ENCODE data around the gene APOOL.

APOOL gene, protein sequence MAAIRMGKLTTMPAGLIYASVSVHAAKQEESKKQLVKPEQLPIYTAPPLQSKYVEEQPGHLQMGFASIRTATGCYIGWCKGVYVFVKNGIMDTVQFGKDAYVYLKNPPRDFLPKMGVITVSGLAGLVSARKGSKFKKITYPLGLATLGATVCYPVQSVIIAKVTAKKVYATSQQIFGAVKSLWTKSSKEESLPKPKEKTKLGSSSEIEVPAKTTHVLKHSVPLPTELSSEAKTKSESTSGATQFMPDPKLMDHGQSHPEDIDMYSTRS

DNA sequence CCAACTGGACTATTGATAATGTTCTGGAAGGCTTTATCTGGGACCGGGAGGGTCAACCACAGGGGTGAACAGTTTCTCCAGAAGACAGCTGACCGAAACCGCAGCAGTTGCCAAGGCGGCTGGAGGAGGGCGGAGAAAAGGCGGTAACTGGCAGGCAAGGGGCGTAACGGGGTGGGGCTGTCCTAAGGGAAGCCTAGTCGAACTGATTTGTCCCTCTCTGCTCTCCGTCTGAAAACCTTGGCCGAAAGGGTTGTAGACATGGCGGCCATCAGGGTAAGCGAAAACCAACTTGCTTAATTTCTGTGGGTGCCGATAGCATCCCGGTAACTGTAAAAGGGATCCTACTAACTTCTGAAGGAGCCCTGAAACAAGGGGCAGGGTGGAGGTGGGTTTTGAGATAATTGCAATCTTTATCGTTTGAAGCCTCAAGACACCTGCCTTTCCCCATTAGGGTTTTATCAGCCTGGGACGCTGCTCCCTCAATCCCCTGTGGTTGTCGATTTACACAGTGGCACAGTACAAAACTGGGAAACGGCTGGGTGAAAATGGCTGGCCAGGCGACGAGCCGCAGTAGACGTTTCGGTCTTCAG, at the start of gene APOOL:
Gene APOOL (plus strand): TSS at position 223 of the 590 bp plus-strand sequence. CDS start 36 bp downstream, at position 259.
- CTCF ChIA-PET, result no interaction called here
- POLR2A ChIA-PET, result no interaction called here
- no peaks in the 10 kb centered on the region; the same call in 1 of the 2 replicates for H3K9me3 ChIP-seq (ENCODE audit: control insufficient read depth, insufficient read depth, low read depth, low read length)
- H3K27ac ChIP-seq (ENCODE audit: extremely low read depth, low read depth, low read length), result no peak within 1 kb of the TSS; the same call in 1 of the 2 replicates
- H3K4me1 ChIP-seq (ENCODE audit: control insufficient read depth, insufficient read depth, low read length), result no peaks in the 10 kb centered on the region
- H3K4me3 ChIP-seq (ENCODE audit: low read depth, low read length), result peak within 1 kb of the TSS; percentile 56
- H3K36me3 ChIP-seq (ENCODE audit: control insufficient read depth in 2 of 2, insufficient read depth in 1 of 2, low read length in 2 of 2), result no peaks in the 10 kb centered on the region
- peak; percentile 86 for TF ChIP-seq SP3 (tag by site-specific recombination; IDR thresholded peaks at IDR 0.05)
- TF ChIP-seq, protein P1, sequence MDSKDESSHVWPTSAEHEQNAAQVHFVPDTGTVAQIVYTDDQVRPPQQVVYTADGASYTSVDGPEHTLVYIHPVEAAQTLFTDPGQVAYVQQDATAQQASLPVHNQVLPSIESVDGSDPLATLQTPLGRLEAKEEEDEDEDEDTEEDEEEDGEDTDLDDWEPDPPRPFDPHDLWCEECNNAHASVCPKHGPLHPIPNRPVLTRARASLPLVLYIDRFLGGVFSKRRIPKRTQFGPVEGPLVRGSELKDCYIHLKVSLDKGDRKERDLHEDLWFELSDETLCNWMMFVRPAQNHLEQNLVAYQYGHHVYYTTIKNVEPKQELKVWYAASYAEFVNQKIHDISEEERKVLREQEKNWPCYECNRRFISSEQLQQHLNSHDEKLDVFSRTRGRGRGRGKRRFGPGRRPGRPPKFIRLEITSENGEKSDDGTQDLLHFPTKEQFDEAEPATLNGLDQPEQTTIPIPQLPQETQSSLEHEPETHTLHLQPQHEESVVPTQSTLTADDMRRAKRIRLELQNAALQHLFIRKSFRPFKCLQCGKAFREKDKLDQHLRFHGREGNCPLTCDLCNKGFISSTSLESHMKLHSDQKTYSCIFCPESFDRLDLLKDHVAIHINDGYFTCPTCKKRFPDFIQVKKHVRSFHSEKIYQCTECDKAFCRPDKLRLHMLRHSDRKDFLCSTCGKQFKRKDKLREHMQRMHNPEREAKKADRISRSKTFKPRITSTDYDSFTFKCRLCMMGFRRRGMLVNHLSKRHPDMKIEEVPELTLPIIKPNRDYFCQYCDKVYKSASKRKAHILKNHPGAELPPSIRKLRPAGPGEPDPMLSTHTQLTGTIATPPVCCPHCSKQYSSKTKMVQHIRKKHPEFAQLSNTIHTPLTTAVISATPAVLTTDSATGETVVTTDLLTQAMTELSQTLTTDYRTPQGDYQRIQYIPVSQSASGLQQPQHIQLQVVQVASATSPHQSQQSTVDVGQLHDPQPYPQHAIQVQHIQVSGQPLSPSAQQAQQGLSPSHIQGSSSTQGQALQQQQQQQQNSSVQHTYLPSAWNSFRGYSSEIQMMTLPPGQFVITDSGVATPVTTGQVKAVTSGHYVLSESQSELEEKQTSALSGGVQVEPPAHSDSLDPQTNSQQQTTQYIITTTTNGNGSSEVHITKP (tag by site-specific recombination; IDR thresholded peaks at IDR 0.05), result peak; percentile 87
- peak; percentile 28; the same call in 1 of the 2 replicates for TF ChIP-seq FEZF1 (tag by site-specific recombination; IDR thresholded peaks at IDR 0.05)
- no peak for TF ChIP-seq ZNF311 (tag by site-specific recombination; IDR thresholded peaks at IDR 0.05; ENCODE audit: borderline replicate concordance)
- no peak for TF ChIP-seq ZNF19 (tag by site-specific recombination; IDR thresholded peaks at IDR 0.05; ENCODE audit: low read depth)
- peak; percentile 68 for TF ChIP-seq YY1 (tag by site-specific recombination; IDR thresholded peaks at IDR 0.05)
- TF ChIP-seq KLF9 (tag by site-specific recombination; IDR thresholded peaks at IDR 0.05; ENCODE audit: low read depth), result peak; percentile 80
- TF ChIP-seq GFI1B (tag by site-specific recombination; IDR thresholded peaks at IDR 0.05), result no peak
- TF ChIP-seq SCRT2 (tag by site-specific recombination; IDR thresholded peaks at IDR 0.05), result no peak
- TF ChIP-seq, protein P2, sequence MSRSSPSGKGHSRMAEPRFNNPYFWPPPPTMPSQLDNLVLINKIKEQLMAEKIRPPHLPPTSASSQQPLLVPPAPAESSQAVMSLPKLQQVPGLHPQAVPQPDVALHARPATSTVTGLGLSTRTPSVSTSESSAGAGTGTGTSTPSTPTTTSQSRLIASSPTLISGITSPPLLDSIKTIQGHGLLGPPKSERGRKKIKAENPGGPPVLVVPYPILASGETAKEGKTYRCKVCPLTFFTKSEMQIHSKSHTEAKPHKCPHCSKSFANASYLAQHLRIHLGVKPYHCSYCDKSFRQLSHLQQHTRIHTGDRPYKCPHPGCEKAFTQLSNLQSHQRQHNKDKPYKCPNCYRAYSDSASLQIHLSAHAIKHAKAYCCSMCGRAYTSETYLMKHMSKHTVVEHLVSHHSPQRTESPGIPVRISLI (tag by site-specific recombination; IDR thresholded peaks at IDR 0.05), result no peak
- TF ChIP-seq KLF7 (tag by site-specific recombination; IDR thresholded peaks at IDR 0.05; ENCODE audit: borderline replicate concordance), result peak; percentile 68; the same call in 1 of the 2 replicates
- TF ChIP-seq, protein P3, sequence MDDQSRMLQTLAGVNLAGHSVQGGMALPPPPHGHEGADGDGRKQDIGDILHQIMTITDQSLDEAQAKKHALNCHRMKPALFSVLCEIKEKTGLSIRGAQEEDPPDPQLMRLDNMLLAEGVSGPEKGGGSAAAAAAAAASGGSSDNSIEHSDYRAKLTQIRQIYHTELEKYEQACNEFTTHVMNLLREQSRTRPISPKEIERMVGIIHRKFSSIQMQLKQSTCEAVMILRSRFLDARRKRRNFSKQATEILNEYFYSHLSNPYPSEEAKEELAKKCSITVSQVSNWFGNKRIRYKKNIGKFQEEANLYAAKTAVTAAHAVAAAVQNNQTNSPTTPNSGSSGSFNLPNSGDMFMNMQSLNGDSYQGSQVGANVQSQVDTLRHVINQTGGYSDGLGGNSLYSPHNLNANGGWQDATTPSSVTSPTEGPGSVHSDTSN (CRISPR knock-in tag; IDR thresholded peaks at IDR 0.05), result no peak
- peak; percentile 30; the same call in 1 of the 2 replicates for TF ChIP-seq ZNF660 (tag by site-specific recombination; IDR thresholded peaks at IDR 0.05)
- TF ChIP-seq ZNF341 (tag by site-specific recombination; IDR thresholded peaks at IDR 0.05; ENCODE audit: low read depth), result peak; percentile 58
- TF ChIP-seq ZXDB (tag by site-specific recombination; IDR thresholded peaks at IDR 0.05), result peak; percentile 48
- peak; percentile 92 for TF ChIP-seq ZBTB17 (tag by site-specific recombination; IDR thresholded peaks at IDR 0.05)
- TF ChIP-seq ZNF121 (tag by site-specific recombination; IDR thresholded peaks at IDR 0.05), result peak; percentile 46; the same call in 1 of the 2 replicates
- no peak for TF ChIP-seq GLI4 (tag by site-specific recombination; IDR thresholded peaks at IDR 0.05)
- no peak for TF ChIP-seq ZFP41 (tag by site-specific recombination; IDR thresholded peaks at IDR 0.05; ENCODE audit: borderline replicate concordance)
- no peak for TF ChIP-seq BCL11B (tag by site-specific recombination; IDR thresholded peaks at IDR 0.05; ENCODE audit: low read depth)
- TF ChIP-seq ZBTB8A (tag by site-specific recombination; IDR thresholded peaks at IDR 0.05), result peak; percentile 49; the same call in 1 of the 2 replicates
- TF ChIP-seq, protein P4, sequence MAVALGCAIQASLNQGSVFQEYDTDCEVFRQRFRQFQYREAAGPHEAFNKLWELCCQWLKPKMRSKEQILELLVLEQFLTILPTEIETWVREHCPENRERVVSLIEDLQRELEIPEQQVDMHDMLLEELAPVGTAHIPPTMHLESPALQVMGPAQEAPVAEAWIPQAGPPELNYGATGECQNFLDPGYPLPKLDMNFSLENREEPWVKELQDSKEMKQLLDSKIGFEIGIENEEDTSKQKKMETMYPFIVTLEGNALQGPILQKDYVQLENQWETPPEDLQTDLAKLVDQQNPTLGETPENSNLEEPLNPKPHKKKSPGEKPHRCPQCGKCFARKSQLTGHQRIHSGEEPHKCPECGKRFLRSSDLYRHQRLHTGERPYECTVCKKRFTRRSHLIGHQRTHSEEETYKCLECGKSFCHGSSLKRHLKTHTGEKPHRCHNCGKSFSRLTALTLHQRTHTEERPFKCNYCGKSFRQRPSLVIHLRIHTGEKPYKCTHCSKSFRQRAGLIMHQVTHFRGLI (tag by site-specific recombination; IDR thresholded peaks at IDR 0.05), result no peak
- TF ChIP-seq, protein P5, sequence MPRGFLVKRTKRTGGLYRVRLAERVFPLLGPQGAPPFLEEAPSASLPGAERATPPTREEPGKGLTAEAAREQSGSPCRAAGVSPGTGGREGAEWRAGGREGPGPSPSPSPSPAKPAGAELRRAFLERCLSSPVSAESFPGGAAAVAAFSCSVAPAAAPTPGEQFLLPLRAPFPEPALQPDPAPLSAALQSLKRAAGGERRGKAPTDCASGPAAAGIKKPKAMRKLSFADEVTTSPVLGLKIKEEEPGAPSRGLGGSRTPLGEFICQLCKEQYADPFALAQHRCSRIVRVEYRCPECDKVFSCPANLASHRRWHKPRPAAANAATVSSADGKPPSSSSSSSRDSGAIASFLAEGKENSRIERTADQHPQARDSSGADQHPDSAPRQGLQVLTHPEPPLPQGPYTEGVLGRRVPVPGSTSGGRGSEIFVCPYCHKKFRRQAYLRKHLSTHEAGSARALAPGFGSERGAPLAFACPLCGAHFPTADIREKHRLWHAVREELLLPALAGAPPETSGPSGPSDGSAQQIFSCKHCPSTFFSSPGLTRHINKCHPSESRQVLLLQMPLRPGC (tag by site-specific recombination; IDR thresholded peaks at IDR 0.05), result no peak
- TF ChIP-seq KLF1 (tag by site-specific recombination; IDR thresholded peaks at IDR 0.05), result peak; percentile 70
- TF ChIP-seq ZNF561 (tag by site-specific recombination; IDR thresholded peaks at IDR 0.05; ENCODE audit: borderline replicate concordance), result peak; percentile 88
- 0 out of 2 replicates have a peak, but pooled peaks have one; percentile 51 for TF ChIP-seq KLF16 (tag by site-specific recombination; IDR thresholded peaks at IDR 0.05)
- TF ChIP-seq KLF8 (tag by site-specific recombination; IDR thresholded peaks at IDR 0.05), result peak; percentile 89

All from HEK293 (cell line).